H1 (cell line): Measurements from ENCODE around the gene CYP27B1. TPM values are rescaled to one million over a fixed set of nuclear protein-coding genes. Genes with fewer than 3 reads are reported as not detected.
A peak's percentile ranks its signal among the peaks of the same experiment; 100 is the strongest.

ENCODE experiments used
- CTCF ChIA-PET: fragments of 300-600 bp; sonication (Branson Sonifier 250); formaldehyde crosslinking; loops from one replicate; lab custom pipeline; 2021; ENCODE audit not compliant: partially characterized antibody; lab: Charles Lee
- POLR2A ChIA-PET: fragments of 300-600 bp; sonication (Branson Sonifier 250); formaldehyde crosslinking; loops from one replicate; lab custom pipeline; 2021; ENCODE audit warnings: inconsistent platforms; ENCODE audit not compliant: partially characterized antibody; lab: Charles Lee
- DNase-seq, 2 experiments: peaks; one replicate each; pipeline versions ENCODE4 v3.0.0 to v3.0.0-alpha.2; 2010 to 2022; ENCODE audit warnings: low spot score in 2 of 2, low read depth in 1 of 2, mixed read lengths in 1 of 2
- FAIRE-seq: peaks from 2 replicates; lab custom pipeline; 2011; peaks lifted over from hg19 to GRCh38; lab: Jason Lieb, UNC
- H2AFZ ChIP-seq: 2 replicates; pipeline ENCODE4 v1.8.1; 2012; ENCODE audit warnings: low read length, inconsistent platforms
- H2AK5ac ChIP-seq: 2 replicates; pipeline ENCODE4 v1.6.1; 2013; ENCODE audit warnings: low read depth, low read length
- H2BK120ac ChIP-seq: replicated peaks from 2 replicates; pipeline ENCODE3; 2013; ENCODE audit warnings: low read depth, low read length, inconsistent platforms
- H2BK12ac ChIP-seq: 2 replicates; pipeline ENCODE4 v1.6.1; 2013; ENCODE audit warnings: low read depth, low read length
- H2BK15ac ChIP-seq: 2 replicates; pipeline ENCODE4 v1.6.1; 2013; ENCODE audit warnings: low read length
- H2BK20ac ChIP-seq: 2 replicates; pipeline ENCODE4 v1.6.1; 2013; ENCODE audit warnings: low read length
- H2BK5ac ChIP-seq: 2 replicates; pipeline ENCODE4 v1.6.1; 2013; ENCODE audit warnings: low read depth, low read length
- H3K14ac ChIP-seq: 2 replicates; pipeline ENCODE4 v1.6.1; 2013; ENCODE audit warnings: inconsistent platforms; ENCODE audit not compliant: insufficient read length
- H3K18ac ChIP-seq: 2 replicates; pipeline ENCODE4 v1.6.1; 2013; ENCODE audit warnings: low read length; ENCODE audit errors: extremely low read depth
- H3K23ac ChIP-seq: 2 replicates; pipeline ENCODE4 v1.6.1; 2013; ENCODE audit warnings: inconsistent platforms; ENCODE audit not compliant: insufficient read length
- H3K23me2 ChIP-seq: 2 replicates; pipeline ENCODE4 v1.6.1; 2013; ENCODE audit warnings: low read depth, low read length
- H3K27ac ChIP-seq: 2 replicates; pipeline ENCODE4 v1.6.1; 2011; ENCODE audit warnings: low read depth, low read length, inconsistent platforms
- H3K27me3 ChIP-seq, 4 experiments: replicated peaks in 1 of 4; 1 replicate in 1 of 4; 2 replicates in 3 of 4; pipeline versions ENCODE4 v1.6.1 to v1.8.1; 2011 to 2013; ENCODE audit warnings: low read length in 3 of 4, mild to moderate bottlenecking in 3 of 4, inconsistent platforms in 2 of 4, mixed read lengths in 2 of 4, moderate library complexity in 1 of 4; ENCODE audit not compliant: control insufficient read depth in 3 of 4, insufficient read depth in 3 of 4; ENCODE audit errors: extremely low read depth in 1 of 4
- H3K36me3 ChIP-seq, 4 experiments: 2 replicates each; pipeline versions ENCODE4 v1.6.1 to v1.8.1; 2011 to 2013; ENCODE audit warnings: mild to moderate bottlenecking in 4 of 4, low read length in 3 of 4, moderate library complexity in 2 of 4, control low read depth in 1 of 4, inconsistent platforms in 1 of 4; ENCODE audit not compliant: insufficient read depth in 4 of 4, control insufficient read depth in 2 of 4
- H3K4ac ChIP-seq: replicated peaks from 2 replicates; pipeline ENCODE3; 2013; ENCODE audit warnings: low read length, low read depth, mixed read lengths, inconsistent platforms; ENCODE audit not compliant: insufficient read length
- H3K4me1 ChIP-seq, 4 experiments: replicated peaks in 1 of 4; 1 replicate in 1 of 4; 2 replicates in 3 of 4; pipeline versions ENCODE4 v1.6.1 to v1.8.1; 2011 to 2013; ENCODE audit warnings: low read length in 3 of 4, inconsistent platforms in 2 of 4, mixed read lengths in 1 of 4; ENCODE audit not compliant: insufficient read depth in 4 of 4, control insufficient read depth in 3 of 4
- H3K4me2 ChIP-seq, 2 experiments: 2 replicates each; pipeline versions ENCODE4 v1.6.1 to v1.8.1; 2011 to 2013; ENCODE audit warnings: low read depth in 2 of 2, low read length in 2 of 2, control low read depth in 1 of 2, inconsistent platforms in 1 of 2, mild to moderate bottlenecking in 1 of 2; ENCODE audit not compliant: insufficient read depth in 1 of 2
- H3K4me3 ChIP-seq, 4 experiments: fragments of 200-600, 300-600 bp in 1 of 4; sonication (generic), shearing (Covaris generic), sonication (Bioruptor Twin) in 1 of 4; 2 replicates each; pipeline versions ENCODE4 v1.5.1 to v1.8.1; 2011 to 2016; ENCODE audit warnings: low read length in 4 of 4, low read depth in 3 of 4, control low read depth in 2 of 4, inconsistent platforms in 2 of 4, mild to moderate bottlenecking in 2 of 4, mixed read lengths in 1 of 4, moderate library complexity in 1 of 4; ENCODE audit not compliant: insufficient read depth in 2 of 4; ENCODE audit errors: extremely low read depth in 1 of 4
- H3K56ac ChIP-seq: replicated peaks from 2 replicates; pipeline ENCODE3; 2013; ENCODE audit warnings: low read depth, mild to moderate bottlenecking, mixed read lengths, low read length, inconsistent platforms; ENCODE audit not compliant: insufficient read length
- H3K79me1 ChIP-seq: 2 replicates; pipeline ENCODE4 v1.6.1; 2013; ENCODE audit warnings: low read depth, low read length, control low read depth
- H3K79me2 ChIP-seq, 2 experiments: 2 replicates each; pipeline versions ENCODE4 v1.6.1 to v1.8.1; 2012 to 2013; ENCODE audit warnings: low read length in 2 of 2, mild to moderate bottlenecking in 2 of 2, inconsistent platforms in 1 of 2; ENCODE audit not compliant: insufficient read depth in 2 of 2, control insufficient read depth in 1 of 2
- H3K9ac ChIP-seq, 4 experiments: replicated peaks in 1 of 4; 1 replicate in 1 of 4; 2 replicates in 3 of 4; pipeline versions ENCODE4 v1.6.1 to v1.8.1; 2011 to 2013; ENCODE audit warnings: low read depth in 3 of 4, low read length in 3 of 4, control low read depth in 2 of 4, mild to moderate bottlenecking in 2 of 4, moderate library complexity in 2 of 4, inconsistent platforms in 1 of 4; ENCODE audit errors: extremely low read depth in 1 of 4
- H3K9me3 ChIP-seq, 2 experiments: 2 replicates each; pipeline versions ENCODE4 v1.6.1 to v1.8.1; 2012 to 2013; ENCODE audit warnings: mild to moderate bottlenecking in 2 of 2, moderate library complexity in 2 of 2, control low read depth in 1 of 2, inconsistent platforms in 1 of 2, low read depth in 1 of 2, low read length in 1 of 2, mixed read lengths in 1 of 2; ENCODE audit not compliant: insufficient read depth in 2 of 2
- H4K20me1 ChIP-seq, 2 experiments: replicated peaks in 1 of 2; 2 replicates each; pipeline versions ENCODE3 to v1.8.1; 2011 to 2013; ENCODE audit warnings: inconsistent platforms in 2 of 2, low read length in 2 of 2, mild to moderate bottlenecking in 1 of 2; ENCODE audit not compliant: insufficient read depth in 2 of 2, control insufficient read depth in 1 of 2
- H4K5ac ChIP-seq: 2 replicates; pipeline ENCODE4 v1.6.1; 2013; ENCODE audit warnings: low read length, low read depth, mixed read lengths, inconsistent platforms; ENCODE audit not compliant: insufficient read length
- H4K8ac ChIP-seq: 2 replicates; pipeline ENCODE4 v1.8.0; 2013; ENCODE audit warnings: mild to moderate bottlenecking, moderate library complexity, low read length, inconsistent platforms; ENCODE audit not compliant: insufficient read depth; ENCODE audit errors: extremely low read depth
- H4K91ac ChIP-seq: replicated peaks from 2 replicates; pipeline ENCODE3; 2013; ENCODE audit warnings: low read length, mixed read lengths, inconsistent platforms; ENCODE audit not compliant: insufficient read length
- ASH2L ChIP-seq: fragments of 200-600, 300-600 bp; sonication (generic); IDR thresholded peaks from one replicate; pipeline ENCODE4 v1.7.1; 2017; ENCODE audit warnings: low read length
- CBX8 ChIP-seq: fragments of 300-800, 300-1000 bp; sonication (generic); IDR thresholded peaks from 2 replicates; pipeline ENCODE4 v1.7.1; 2016; ENCODE audit warnings: low read depth, low read length, borderline replicate concordance
- CHD1 ChIP-seq: IDR thresholded peaks from 2 replicates; pipeline ENCODE4 v1.6.1; 2012; ENCODE audit warnings: low read depth, low read length, improper control_type of control experiment
- GABPA ChIP-seq: IDR thresholded peaks from 2 replicates; pipeline ENCODE4 v1.6.1; 2011; ENCODE audit warnings: mild to moderate bottlenecking, low read length, moderate library complexity, borderline replicate concordance; ENCODE audit not compliant: insufficient read depth
- RBBP5 ChIP-seq: IDR thresholded peaks from 2 replicates; pipeline ENCODE4 v1.7.1; 2012; ENCODE audit warnings: low read depth, mild to moderate bottlenecking, inconsistent platforms, low read length, moderate library complexity, borderline replicate concordance
- SAP30 ChIP-seq: fragments of 300-600 bp; sonication (generic); IDR thresholded peaks from 2 replicates; pipeline ENCODE4 v1.7.1; 2012; ENCODE audit warnings: low read length, moderate library complexity, mild to moderate bottlenecking, inconsistent platforms; ENCODE audit not compliant: insufficient read depth, insufficient replicate concordance
- SP4 ChIP-seq: IDR thresholded peaks from 2 replicates; pipeline ENCODE4 v1.6.1; 2012; ENCODE audit warnings: low read length, inconsistent platforms
- SUZ12 ChIP-seq: fragments of 200-600 bp; sonication (generic); IDR thresholded peaks from 2 replicates; pipeline ENCODE4 v1.6.1; 2012; ENCODE audit warnings: mild to moderate bottlenecking, inconsistent platforms, low read length, moderate library complexity, mixed read lengths
- TAF1 ChIP-seq: IDR thresholded peaks from 2 replicates; pipeline ENCODE4 v1.6.1; 2011; ENCODE audit warnings: mild to moderate bottlenecking, low read depth, low read length
- TBP ChIP-seq: IDR thresholded peaks from 2 replicates; pipeline ENCODE4 v1.6.1; 2011; ENCODE audit warnings: low read depth, low read length, improper control_type of control experiment
- WGBS, 2 experiments: shearing (Covaris generic) in 1 of 2; methylation state at CpG; one replicate each; pipeline versions ENCODE4 v1.1.6 to v1.1.7; 2013 to 2015; ENCODE audit warnings: low lambda C conversion rate in 2 of 2, mixed read lengths in 2 of 2, inconsistent platforms in 1 of 2, low coverage in 1 of 2, missing lambda C conversion rate in 1 of 2; ENCODE audit not compliant: insufficient replicate concordance in 2 of 2, insufficient coverage in 1 of 2, insufficient read length in 1 of 2; ENCODE audit errors: extremely low coverage in 1 of 2, missing lambda C conversion rate in 1 of 2; 5-methylcytosine and 5-hydroxymethylcytosine counted together
- polyA plus RNA-seq, 7 experiments: library from polyadenylated mRNA; depleted of rRNA in 3 of 7; stranded (reverse) in 5 of 7; unstranded in 2 of 7; fragments of >200 nt in 5 of 7; fragments of 200-250 nt in 2 of 7; gene quantifications; 1 replicate in 5 of 7; 2 replicates in 1 of 7; 4 replicates in 1 of 7; pipeline versions ENCODE4 v1.2.1 to v1.2.3, GENCODE V29; 2011 to 2013; ENCODE audit warnings: missing spikeins in 2 of 7, mixed read lengths in 2 of 7
- total RNA-seq: library from RNA; stranded (reverse); fragmentation: NEBNext Ultra II Directional; extraction: Animal tissue kit (Norgen Biotek cat#: 25700); gene quantifications from 2 replicates; pipeline ENCODE4 v1.2.1, GENCODE V29; 2021

CYP27B1 gene
- total and polyA plus RNA-seq, 2 of the 8 experiments (the other 6 are each of a cell fraction or from before 2014, with no cell fraction given), result 2.9 to 3.3 TPM

DNA sequence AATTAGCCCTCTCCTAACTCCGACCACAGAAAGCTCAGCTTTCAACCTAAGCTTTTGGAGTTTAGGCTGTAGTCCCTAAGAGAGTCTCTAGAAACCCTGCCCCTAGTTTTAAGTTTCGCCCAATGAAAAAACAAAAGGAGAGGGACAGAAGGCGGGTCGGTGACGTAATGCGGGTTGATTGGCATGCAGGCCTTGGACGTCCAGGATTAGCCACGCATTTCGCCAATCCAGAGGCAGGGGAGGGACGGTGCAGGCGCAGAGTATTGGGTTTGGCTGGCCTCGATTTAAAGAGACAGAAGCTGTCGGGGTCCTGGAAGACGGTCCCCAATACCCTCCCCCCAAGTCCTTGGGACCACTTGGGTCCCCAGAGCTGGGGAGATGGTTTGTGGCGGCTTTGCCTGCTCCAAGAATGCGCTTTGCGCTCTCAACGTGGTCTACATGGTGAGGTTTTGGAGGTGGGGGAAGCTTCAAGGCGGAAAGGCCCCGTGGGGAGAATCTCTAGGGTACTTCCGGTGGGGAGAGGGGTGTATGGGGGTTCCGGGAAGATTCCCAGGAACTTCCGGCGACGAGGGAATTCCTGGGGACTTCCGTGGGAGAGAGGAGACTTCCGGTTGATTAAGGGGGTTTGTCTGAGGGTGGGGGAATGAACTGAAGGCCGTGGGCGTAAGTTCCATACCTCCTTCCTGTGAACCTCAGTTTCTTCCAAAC is 21.9 kb downstream of the CYP27B1 start, which contains the start of gene TSPAN31:
Gene TSPAN31, plus strand, starts transcription at position 263 of the 708 bp plus-strand sequence. Its CDS starts 116 bp downstream, at position 379.
- peak within 1 kb of the TSS; percentile 39 for H2BK120ac ChIP-seq
- H3K9ac ChIP-seq, result peak within 1 kb of the TSS; percentile 45 to 88 (median 84)
- H3K23ac ChIP-seq, result no peak within 1 kb of the TSS
- H3K4me2 ChIP-seq, result peak within 1 kb of the TSS; percentile 91 to 97
- peak; percentile 68 for FAIRE-seq
- peaks cover 6 to 21% (median 17%) of the 10 kb centered on the region in 4 experiments for H3K27me3 ChIP-seq
- peak within 1 kb of the TSS; percentile 92 for H2BK12ac ChIP-seq
- H2BK15ac ChIP-seq, result peak within 1 kb of the TSS; percentile 53; the same call in 1 of the 2 replicates
- POLR2A ChIA-PET, result interaction anchor here (0.7 to 4.4 kb wide), 30 partner anchors 8 to 515 kb away, joined by 3 to 35 read pairs (median 4); partner anchors contain the start of genes ARHGEF25, CYP27B1, DCTN2 and EEF1AKMT3
- H4K91ac ChIP-seq, result peak within 1 kb of the TSS; percentile 84
- H3K36me3 ChIP-seq, result peaks cover 18 to 39% (median 29%) of the 10 kb centered on the region in 4 experiments
- peaks cover 0 to 5% (median 4%) of the 10 kb centered on the region in 4 experiments; a peak in 5 of 7 replicates for H3K4me1 ChIP-seq
- WGBS, 2 experiments, result 3% methylated on average over 29 of the region's 29 CpGs; no CpG with 5 or more reads in 1 of the 2 experiments
- H3K4ac ChIP-seq, result peak within 1 kb of the TSS; percentile 89
- H2AK5ac ChIP-seq, result peak within 1 kb of the TSS; percentile 27; the same call in 1 of the 2 replicates
- peak within 1 kb of the TSS; percentile 76 for H2BK5ac ChIP-seq
- no peaks in the 10 kb centered on the region for H3K9me3 ChIP-seq
- no peak within 1 kb of the TSS for H3K56ac ChIP-seq
- peak within 1 kb of the TSS; percentile 89 for H3K27ac ChIP-seq
- H3K14ac ChIP-seq, result no peak within 1 kb of the TSS
- peak within 1 kb of the TSS; percentile 66 to 85 (median 74) for H3K4me3 ChIP-seq
- peaks cover 6% of the 10 kb centered on the region for H3K79me1 ChIP-seq
- H3K79me2 ChIP-seq, result no peaks in the 10 kb centered on the region
- DNase-seq, result peak; percentile 91
- H2AFZ ChIP-seq, result peak within 1 kb of the TSS; percentile 31; the same call in 1 of the 2 replicates
- H4K8ac ChIP-seq, result peak within 1 kb of the TSS; percentile 94; the same call in 1 of the 2 replicates
- H4K20me1 ChIP-seq, result peaks cover 0 to 2% of the 10 kb centered on the region in 2 experiments
- peaks cover 4% of the 10 kb centered on the region for H3K23me2 ChIP-seq
- H4K5ac ChIP-seq, result peak within 1 kb of the TSS; percentile 96
- CTCF ChIA-PET, result interaction anchor here (1.0 to 2.0 kb wide), 9 partner anchors 8 to 161 kb away, joined by 3 to 7 read pairs (median 5); partner anchors contain the start of gene TSFM
- peak within 1 kb of the TSS; percentile 100 for H3K18ac ChIP-seq
- H2BK20ac ChIP-seq, result no peak within 1 kb of the TSS
- no peak for TF ChIP-seq CBX8
- no peak for TF ChIP-seq SUZ12
- TF ChIP-seq TAF1, result peak; percentile 56
- peak; percentile 89; the same call in 1 of the 2 replicates for TF ChIP-seq GABPA
- TF ChIP-seq TBP, result peak; percentile 64
- peak; percentile 65; the same call in 1 of the 2 replicates for TF ChIP-seq SP4
- no peak for TF ChIP-seq CHD1
- TF ChIP-seq SAP30, result no peak
- TF ChIP-seq RBBP5, result peak; percentile 52; the same call in 1 of the 2 replicates
- peak; percentile 78 for TF ChIP-seq ASH2L
